ENCODE measurements around the gene STARD7. TPM values are rescaled to one million over a fixed set of nuclear protein-coding genes. Genes with fewer than 3 reads are reported as not detected.
A peak's percentile ranks its signal among the peaks of the same experiment; 100 is the strongest.

The STARD7 gene
- total and polyA plus RNA-seq, 10 of the 15 experiments (the other 5 are each of a cell fraction or from before 2014, with no cell fraction given): 85.4 to 237 (median 153) TPM

GRCh38 chr2:96233436-96233835 is 24.8 kb upstream of the STARD7 start:
- no peak for TF ChIP-seq RELB (IDR thresholded peaks at IDR 0.05; ENCODE audit: low read depth)
- no peak for TF ChIP-seq ETV6 (conservative IDR thresholded peaks at IDR 0.05 in 1 of 2, IDR thresholded peaks at IDR 0.05 in 1 of 2; ENCODE audit: borderline replicate concordance in 1 of 2, low read depth in 1 of 2)
- TF ChIP-seq PBX3 (IDR thresholded peaks at IDR 0.05; ENCODE audit: insufficient replicate concordance, low read depth, low read length): no peak
- TF ChIP-seq ZBTB40 (IDR thresholded peaks at IDR 0.05; ENCODE audit: borderline replicate concordance): no peak
- no peak for TF ChIP-seq YBX1 (IDR thresholded peaks at IDR 0.05)
- TF ChIP-seq FOXM1 (IDR thresholded peaks at IDR 0.05; ENCODE audit: low read depth, low read length): no peak
- no peak for TF ChIP-seq SREBF1 (IDR thresholded peaks at IDR 0.05; ENCODE audit: low read length)
- TF ChIP-seq CBFB (IDR thresholded peaks at IDR 0.05; ENCODE audit: low read depth): no peak
- no peak for TF ChIP-seq MAX (IDR thresholded peaks at IDR 0.05; ENCODE audit: low read depth, low read length)
- no peak for TF ChIP-seq SMARCA5 (IDR thresholded peaks at IDR 0.05)
- intact Hi-C loops (cut with micrococcal nuclease; ENCODE audit: unreplicated experiment) (no loop called here), in situ Hi-C loops (cut with MboI) (no loop called here)
- ChIA-PET CTCF (interaction anchor here (0.8 to 5.6 kb wide), 21 partner anchors 8 to 276 kb away, joined by 3 to 76 read pairs (median 7); partner anchors contain the start of genes ASTL and STARD7), RAD21 (ENCODE audit: unreplicated experiment) (interaction anchor here (0.8 to 6.0 kb wide), 22 partner anchors 8 to 158 kb away, joined by 3 to 93 read pairs (median 6); partner anchors contain the start of genes ASTL, CIAO1, DUSP2 and STARD7), POLR2A (interaction anchor here (0.6 to 4.0 kb wide), 20 partner anchors 9 to 97 kb away, joined by 3 to 26 read pairs (median 4); partner anchors contain the start of gene STARD7), SMC1A (ENCODE audit: uncharacterized antibody, unreplicated experiment) (interaction anchor here (0.9 to 9.6 kb wide), 24 partner anchors 8 to 102 kb away, joined by 3 to 116 read pairs (median 7); partner anchors contain the start of gene STARD7)
- Histone ChIP-seq H3K36me3 (ENCODE audit: control insufficient read depth in 2 of 2, insufficient read depth in 2 of 2, low read length in 1 of 2) (no peaks in the 10 kb centered on the region), H3K27me3 (replicated peaks in 1 of 2; ENCODE audit: control insufficient read depth in 2 of 2, insufficient read depth in 2 of 2, low read length in 1 of 2) (no peaks in the 10 kb centered on the region), H3K4me3 (no peak overlapping the region), H3K9ac (ENCODE audit: control insufficient read depth, insufficient read depth, low read length) (no peak overlapping the region), H3K27ac (ENCODE audit: control insufficient read depth, insufficient read depth) (peak overlapping the region; percentile 50; the same call in 1 of the 2 replicates), H3K79me2 (ENCODE audit: control insufficient read depth, insufficient read depth, low read length) (no peaks in the 10 kb centered on the region), H3K4me1 (ENCODE audit: control insufficient read depth, insufficient read depth, low read length) (peaks cover 21% of the 10 kb centered on the region), H4K20me1 (ENCODE audit: control insufficient read depth, insufficient read depth) (no peaks in the 10 kb centered on the region), H3K9me3 (replicated peaks; ENCODE audit: control insufficient read depth, insufficient read depth, low read length) (no peaks in the 10 kb centered on the region), H2AFZ (ENCODE audit: control insufficient read depth, low read depth, low read length) (no peak overlapping the region), H3K4me2 (ENCODE audit: control insufficient read depth, insufficient read depth) (peak overlapping the region; percentile 17)
- ATAC-seq: peak; percentile 14
- no TSS peak for BruUV-seq (replicated peaks)
- 59% methylated on average over 6 of the region's 6 CpGs for WGBS (ENCODE audit: insufficient coverage, insufficient replicate concordance, low lambda C conversion rate, missing lambda C conversion rate)
- no peak for FAIRE-seq
- DNase-seq (ENCODE audit: low read depth, low spot score): no peak

Data from GM12878 (cell line).